ENCODE measurements around the gene JARID2. TPM values are rescaled to one million over a fixed set of nuclear protein-coding genes. Genes with fewer than 3 reads are reported as not detected.

JARID2 gene
- total and polyA plus RNA-seq, 10 of the 15 experiments (the other 5 are each of a cell fraction or from before 2014, with no cell fraction given): 4.2 to 21.6 (median 11.7) TPM

GRCh38 chr6:15431762-15432483 is 186.1 kb downstream of the JARID2 start:
- DNase-seq (ENCODE audit: low read depth, low spot score) (no peak), FAIRE-seq (no peak), ATAC-seq (peak; percentile 27; the same call in 1 of the 3 replicates)
- Histone ChIP-seq H3K27ac (ENCODE audit: control insufficient read depth, insufficient read depth) (peak overlapping the region; percentile 48), H3K9ac (ENCODE audit: control insufficient read depth, insufficient read depth, low read length) (no peak overlapping the region; the same call in 1 of the 2 replicates), H3K4me3 (no peak overlapping the region), H3K36me3 (ENCODE audit: control insufficient read depth in 2 of 2, insufficient read depth in 2 of 2, low read length in 1 of 2) (peaks cover 0 to 1% of the 10 kb centered on the region in 2 experiments; a peak in 1 of 4 replicates), H4K20me1 (ENCODE audit: control insufficient read depth, insufficient read depth) (no peaks in the 10 kb centered on the region), H3K4me1 (ENCODE audit: control insufficient read depth, insufficient read depth, low read length) (peaks cover 68% of the 10 kb centered on the region), H2AFZ (ENCODE audit: control insufficient read depth, low read depth, low read length) (no peak overlapping the region), H3K9me3 (replicated peaks; ENCODE audit: control insufficient read depth, insufficient read depth, low read length) (peaks cover 4% of the 10 kb centered on the region; the same call in 2 of the 3 replicates), H3K4me2 (ENCODE audit: control insufficient read depth, insufficient read depth) (peak overlapping the region; percentile 52), H3K79me2 (ENCODE audit: control insufficient read depth, insufficient read depth, low read length) (peaks cover 98% of the 10 kb centered on the region), H3K27me3 (replicated peaks in 1 of 2; ENCODE audit: control insufficient read depth in 2 of 2, insufficient read depth in 2 of 2, low read length in 1 of 2) (no peaks in the 10 kb centered on the region)
- intact Hi-C loops (cut with micrococcal nuclease; ENCODE audit: unreplicated experiment) (no loop called here), in situ Hi-C loops (cut with MboI) (no loop called here)
- TF ChIP-seq TARDBP (IDR thresholded peaks at IDR 0.05; ENCODE audit: borderline replicate concordance) (no peak), FOS (IDR thresholded peaks at IDR 0.05; ENCODE audit: borderline replicate concordance, extremely low read depth, insufficient read length) (no peak), PML (IDR thresholded peaks at IDR 0.05; ENCODE audit: low read length) (no peak), RELB (IDR thresholded peaks at IDR 0.05; ENCODE audit: low read depth) (no peak), EZH2 (IDR thresholded peaks at IDR 0.05; ENCODE audit: borderline replicate concordance, control insufficient read depth, low read depth, low read length) (no peak), IKZF1 (conservative IDR thresholded peaks at IDR 0.05) (no peak), EP300 (IDR thresholded peaks at IDR 0.05; ENCODE audit: borderline replicate concordance in 1 of 2, control insufficient read depth in 1 of 2, low read depth in 2 of 2, low read length in 2 of 2) (no peak), RAD21 (IDR thresholded peaks at IDR 0.05; ENCODE audit: insufficient read depth, low read depth, low read length) (no peak), ATF7 (IDR thresholded peaks at IDR 0.05; ENCODE audit: low read depth) (no peak), NKRF (conservative IDR thresholded peaks at IDR 0.05) (no peak)
- TF ChIP-seq, protein P1, sequence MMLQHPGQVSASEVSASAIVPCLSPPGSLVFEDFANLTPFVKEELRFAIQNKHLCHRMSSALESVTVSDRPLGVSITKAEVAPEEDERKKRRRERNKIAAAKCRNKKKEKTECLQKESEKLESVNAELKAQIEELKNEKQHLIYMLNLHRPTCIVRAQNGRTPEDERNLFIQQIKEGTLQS (IDR thresholded peaks at IDR 0.05; ENCODE audit: borderline replicate concordance, extremely low read depth, low read depth, low read length): no peak
- TF ChIP-seq, protein P2, sequence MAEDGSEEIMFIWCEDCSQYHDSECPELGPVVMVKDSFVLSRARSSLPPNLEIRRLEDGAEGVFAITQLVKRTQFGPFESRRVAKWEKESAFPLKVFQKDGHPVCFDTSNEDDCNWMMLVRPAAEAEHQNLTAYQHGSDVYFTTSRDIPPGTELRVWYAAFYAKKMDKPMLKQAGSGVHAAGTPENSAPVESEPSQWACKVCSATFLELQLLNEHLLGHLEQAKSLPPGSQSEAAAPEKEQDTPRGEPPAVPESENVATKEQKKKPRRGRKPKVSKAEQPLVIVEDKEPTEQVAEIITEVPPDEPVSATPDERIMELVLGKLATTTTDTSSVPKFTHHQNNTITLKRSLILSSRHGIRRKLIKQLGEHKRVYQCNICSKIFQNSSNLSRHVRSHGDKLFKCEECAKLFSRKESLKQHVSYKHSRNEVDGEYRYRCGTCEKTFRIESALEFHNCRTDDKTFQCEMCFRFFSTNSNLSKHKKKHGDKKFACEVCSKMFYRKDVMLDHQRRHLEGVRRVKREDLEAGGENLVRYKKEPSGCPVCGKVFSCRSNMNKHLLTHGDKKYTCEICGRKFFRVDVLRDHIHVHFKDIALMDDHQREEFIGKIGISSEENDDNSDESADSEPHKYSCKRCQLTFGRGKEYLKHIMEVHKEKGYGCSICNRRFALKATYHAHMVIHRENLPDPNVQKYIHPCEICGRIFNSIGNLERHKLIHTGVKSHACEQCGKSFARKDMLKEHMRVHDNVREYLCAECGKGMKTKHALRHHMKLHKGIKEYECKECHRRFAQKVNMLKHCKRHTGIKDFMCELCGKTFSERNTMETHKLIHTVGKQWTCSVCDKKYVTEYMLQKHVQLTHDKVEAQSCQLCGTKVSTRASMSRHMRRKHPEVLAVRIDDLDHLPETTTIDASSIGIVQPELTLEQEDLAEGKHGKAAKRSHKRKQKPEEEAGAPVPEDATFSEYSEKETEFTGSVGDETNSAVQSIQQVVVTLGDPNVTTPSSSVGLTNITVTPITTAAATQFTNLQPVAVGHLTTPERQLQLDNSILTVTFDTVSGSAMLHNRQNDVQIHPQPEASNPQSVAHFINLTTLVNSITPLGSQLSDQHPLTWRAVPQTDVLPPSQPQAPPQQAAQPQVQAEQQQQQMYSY (CRISPR knock-in tag; IDR thresholded peaks at IDR 0.05): no peak
- ChIA-PET POLR2A (interaction anchor here (0.6 to 3.2 kb wide), 4 partner anchors 10 to 39 kb away, joined by 3 to 26 read pairs (median 4); no protein-coding TSS in a partner anchor), SMC1A (ENCODE audit: uncharacterized antibody, unreplicated experiment) (interaction anchor here (0.8 to 15.4 kb wide), 16 partner anchors 9 to 470 kb away, joined by 3 to 143 read pairs (median 4); no protein-coding TSS in a partner anchor), CTCF (interaction anchor here (0.5 to 6.3 kb wide), 10 partner anchors 10 to 101 kb away, joined by 3 to 49 read pairs (median 6); no protein-coding TSS in a partner anchor), RAD21 (ENCODE audit: unreplicated experiment) (interaction anchor here (1.1 to 4.0 kb wide), 5 partner anchors 10 to 44 kb away, joined by 4 to 32 read pairs (median 5); no protein-coding TSS in a partner anchor)
- WGBS (ENCODE audit: insufficient coverage, insufficient replicate concordance, low lambda C conversion rate, missing lambda C conversion rate): 94% methylated on average over 9 of the region's 9 CpGs
- no TSS peak for BruUV-seq (replicated peaks)
